ENCODE results near the gene CAMK1D. TPM values are rescaled to one million over a fixed set of nuclear protein-coding genes. Genes with fewer than 3 reads are reported as not detected.

CAMK1D gene
- total RNA-seq, 1 donor from 2014 or later, result 1.0 TPM

- TF ChIP-seq CTCF (conservative IDR thresholded peaks at IDR 0.05; ENCODE audit: low read depth, low read length), result no peak
- no peak overlapping the region for H3K4me3 ChIP-seq (ENCODE audit: low read depth, low read length)
- no peak for DNase-seq (ENCODE audit: low read depth)
Measured at GRCh38 chr10:12375076-12375504, 25.7 kb downstream of the CAMK1D start.

GRCh38 chr10:12376211-12376610 is 26.9 kb downstream of the CAMK1D start:
- TF ChIP-seq CTCF (conservative IDR thresholded peaks at IDR 0.05; ENCODE audit: low read depth, low read length), result no peak
- H3K4me3 ChIP-seq (ENCODE audit: low read depth, low read length), result no peak overlapping the region
- DNase-seq (ENCODE audit: low read depth), result no peak

GRCh38 chr10:12377658-12378290 is 28.4 kb downstream of the CAMK1D start:
- no peak overlapping the region for H3K4me3 ChIP-seq (ENCODE audit: low read depth, low read length)
- no peak for TF ChIP-seq CTCF (conservative IDR thresholded peaks at IDR 0.05; ENCODE audit: low read depth, low read length)

DNA sequence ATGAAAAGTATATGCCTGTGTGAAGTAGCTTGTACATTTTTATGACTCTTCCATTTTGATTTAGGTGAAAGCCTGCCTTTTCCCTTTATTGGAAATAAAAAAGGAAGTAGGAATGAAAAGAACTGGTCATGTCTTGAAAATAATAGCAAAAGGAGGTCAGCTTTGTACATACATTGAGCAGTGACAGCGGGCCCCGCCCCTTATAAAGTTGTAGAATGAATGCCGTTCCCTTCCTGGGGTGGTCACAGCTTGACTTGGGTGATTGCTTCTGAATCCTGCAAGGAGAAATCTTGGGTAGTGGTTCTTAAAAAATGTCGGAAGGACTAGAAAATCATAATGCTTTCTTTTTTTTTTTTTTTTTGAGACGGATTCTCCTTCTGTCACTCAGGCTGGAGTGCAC is 31.7 kb downstream of the CAMK1D start:
- TF ChIP-seq CTCF (conservative IDR thresholded peaks at IDR 0.05; ENCODE audit: low read depth, low read length), result no peak
- no peak for DNase-seq (ENCODE audit: low read depth)
- no peak overlapping the region for H3K4me3 ChIP-seq (ENCODE audit: low read depth, low read length)

More at GRCh38 chr10:12377658-12378290, 28.4 kb downstream of the CAMK1D start:
- DNase-seq (ENCODE audit: low read depth), result no peak

DNA sequence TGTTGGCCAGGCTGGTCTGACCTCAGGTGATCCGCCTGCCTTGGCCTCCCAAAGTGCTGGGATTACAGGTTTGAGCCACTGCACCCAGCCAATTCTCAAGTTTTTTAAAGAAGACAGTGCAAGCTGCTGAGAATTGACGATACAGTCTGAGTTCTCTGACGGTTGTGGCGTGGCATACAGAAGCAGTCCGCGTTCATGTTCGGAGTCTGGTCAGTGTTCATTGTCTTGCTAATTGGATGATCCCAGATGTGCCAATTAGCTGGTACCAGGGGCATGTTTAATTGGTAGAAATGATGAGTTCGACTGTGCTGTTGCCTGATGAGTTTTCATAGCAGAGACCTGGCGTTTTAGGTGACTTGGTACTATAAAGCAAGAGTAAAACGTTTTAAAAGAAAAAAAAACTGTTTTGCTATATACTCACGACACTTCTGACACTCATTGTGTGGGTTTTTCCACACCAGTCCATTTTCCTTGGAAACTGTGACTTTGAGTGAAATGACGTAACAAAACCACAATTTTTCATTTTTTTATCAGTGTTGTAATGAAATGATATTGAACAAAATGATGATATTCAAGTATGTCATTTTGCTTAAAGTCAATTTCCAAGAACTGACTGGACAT is 32.3 kb downstream of the CAMK1D start:
- no peak for TF ChIP-seq CTCF (conservative IDR thresholded peaks at IDR 0.05; ENCODE audit: low read depth, low read length)
- no peak for DNase-seq (ENCODE audit: low read depth)
- no peak overlapping the region for H3K4me3 ChIP-seq (ENCODE audit: low read depth, low read length)

DNA sequence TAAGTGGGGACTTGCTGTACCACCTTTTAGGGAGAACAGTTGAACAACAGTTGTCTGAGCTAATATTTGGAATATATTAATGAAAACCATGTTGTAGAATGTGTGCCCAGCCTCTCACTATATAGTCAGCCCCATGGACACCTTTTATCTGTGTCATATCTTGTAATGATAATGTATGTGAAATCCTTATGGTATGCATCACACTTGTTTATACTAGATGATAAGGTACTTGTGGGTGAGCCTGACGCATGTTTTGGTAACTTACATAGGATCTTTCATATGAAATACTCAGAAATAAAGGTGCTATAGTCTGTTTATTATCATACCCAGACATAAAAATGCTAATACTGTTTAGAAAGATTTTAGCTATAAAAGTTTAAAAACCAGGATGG is 32.8 kb downstream of the CAMK1D start:
- no peak for DNase-seq (ENCODE audit: low read depth)
- H3K4me3 ChIP-seq (ENCODE audit: low read depth, low read length), result no peak overlapping the region
- TF ChIP-seq CTCF (conservative IDR thresholded peaks at IDR 0.05; ENCODE audit: low read depth, low read length), result no peak

All from epithelial cell of proximal tubule (primary cell).